Suppressor macrophage (primary cell): ENCODE data around the gene ETHE1.

ENCODE experiments used
- DNase-seq, 4 experiments: peaks; one replicate each; pipeline ENCODE4 v3.0.0-alpha.2; 2020 to 2022

Gene ETHE1

GRCh38 chr19:43463381-43464133, 63.4 kb downstream of the ETHE1 start:
- peak; percentile 95 to 98 (median 97) for DNase-seq

GRCh38 chr19:43462785-43463380, 64.1 kb downstream of the ETHE1 start:
- no peak for DNase-seq

DNA sequence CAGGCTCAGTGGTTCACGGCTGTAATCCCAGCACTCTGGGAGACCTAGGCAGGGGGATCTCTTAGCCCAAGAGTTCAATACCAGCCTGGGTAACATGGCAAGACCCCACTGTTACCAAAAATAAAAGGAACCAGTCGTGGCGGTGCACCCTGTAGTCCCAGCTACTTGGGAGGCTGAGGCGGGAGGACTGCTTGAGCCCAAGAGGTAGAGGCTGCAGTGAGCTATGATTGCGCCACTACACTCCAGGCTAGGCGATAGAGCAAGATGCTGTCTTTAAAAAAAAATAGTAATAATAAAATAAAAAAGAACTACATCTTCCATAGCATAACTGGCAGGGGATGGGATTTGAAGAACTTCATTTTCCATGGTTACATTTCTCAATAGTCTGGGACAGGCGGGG, 64.6 kb downstream of the ETHE1 start:
- DNase-seq, result no peak

- no peak for DNase-seq
Measured at GRCh38 chr19:43461303-43461702, 65.7 kb downstream of the ETHE1 start.

GRCh38 chr19:43460362-43461016, 66.5 kb downstream of the ETHE1 start:
- no peak for DNase-seq

GRCh38 chr19:43457809-43458208, 69.2 kb downstream of the ETHE1 start:
- no peak for DNase-seq
